ENCODE results near the gene TCP1. TPM values are rescaled to one million over a fixed set of nuclear protein-coding genes. Genes with fewer than 3 reads are reported as not detected.

Gene TCP1
- total and polyA plus RNA-seq, 2 donors (not counting 3 experiments of a cell fraction or from before 2014, with no cell fraction given): 168 to 302 TPM

- TF ChIP-seq MYC (IDR thresholded peaks at IDR 0.05; ENCODE audit: low read depth, low read length): no peak
- TF ChIP-seq MAX (IDR thresholded peaks at IDR 0.05; ENCODE audit: insufficient read depth, insufficient read length): no peak
- no peak for TF ChIP-seq GATA2 (IDR thresholded peaks at IDR 0.05; ENCODE audit: insufficient read depth, insufficient read length, low read depth, low read length)
- TF ChIP-seq FOS (IDR thresholded peaks at IDR 0.05; ENCODE audit: borderline replicate concordance, insufficient read depth, low read length): no peak
- no peak for TF ChIP-seq CTCF (IDR thresholded peaks at IDR 0.05; ENCODE audit: extremely low read depth in 1 of 2, insufficient read depth in 1 of 2, low read depth in 1 of 2, low read length in 2 of 2)
- H3K4me2 ChIP-seq (ENCODE audit: insufficient read depth, low read length): no peak overlapping the region
- H3K9ac ChIP-seq (replicated peaks; ENCODE audit: extremely low read depth, insufficient read depth, low read length): no peak overlapping the region
- ChIA-PET POLR2A (no interaction called here), CTCF (interaction anchor here (0.7 to 1.0 kb wide), 2 partner anchors 26 to 49 kb away, joined by 3 to 4 read pairs; no protein-coding TSS in a partner anchor)
- no TSS peak for BruUV-seq (replicated peaks)
- H3K4me3 ChIP-seq (replicated peaks in 1 of 3; ENCODE audit: insufficient read depth in 1 of 3, low read depth in 1 of 3, low read length in 3 of 3): no peak overlapping the region
- DNase-seq (ENCODE audit: low read depth, low spot score) (no peak), FAIRE-seq (no peak)
- H3K9me3 ChIP-seq (replicated peaks; ENCODE audit: control insufficient read depth, insufficient read depth, low read length): no peaks in the 10 kb centered on the region
- no peak overlapping the region for H2AFZ ChIP-seq (ENCODE audit: low read depth, low read length)
- no peaks in the 10 kb centered on the region for H4K20me1 ChIP-seq (replicated peaks; ENCODE audit: control insufficient read depth, extremely low read depth, insufficient read depth, low read length)
- H3K27me3 ChIP-seq (ENCODE audit: control insufficient read depth in 2 of 2, insufficient read depth in 2 of 2, low read length in 2 of 2): no peaks in the 10 kb centered on the region
- dilution Hi-C loops (cut with MboI; ENCODE audit: extremely low pct_ligation_motif_present, low sequenced_read_pairs) (no loop called here), intact Hi-C loops (cut with micrococcal nuclease) (no loop called here)
- no peaks in the 10 kb centered on the region for H3K9me1 ChIP-seq (replicated peaks; ENCODE audit: control insufficient read depth, extremely low read depth, insufficient read depth, low read length)
- H3K79me2 ChIP-seq (ENCODE audit: control insufficient read depth, insufficient read depth, low read length): no peaks in the 10 kb centered on the region
- no peak overlapping the region for H3K27ac ChIP-seq (ENCODE audit: insufficient read depth, low read depth, low read length)
- H3K4me1 ChIP-seq (ENCODE audit: control insufficient read depth, extremely low read depth, insufficient read depth, low read length): no peaks in the 10 kb centered on the region
- no peaks in the 10 kb centered on the region for H3K36me3 ChIP-seq (ENCODE audit: control insufficient read depth in 2 of 2, extremely low read depth in 1 of 2, insufficient read depth in 2 of 2, low read length in 2 of 2)
These were observed 47.5 kb upstream of the TCP1 start for GRCh38 chr6:159836718-159837490.
